Activated CD4-positive, alpha-beta T cell treated with anti-CD3 and anti-CD28 coated beads, Interleukin-2, amount 10 ng/mL, durations not matched to agents 7 days and 5 days (primary cell): ENCODE results near the gene YDJC. TPM values are rescaled to one million over a fixed set of nuclear protein-coding genes. Genes with fewer than 3 reads are reported as not detected.
A peak's percentile ranks its signal among the peaks of the same experiment; 100 is the strongest.
"Not testable (repeated sequence)": the region's sequence is repeated elsewhere in the genome, so short reads cannot be mapped to it uniquely, and the experiment has no call there.

Source experiments
- CTCF ChIA-PET: fragments of 350-600 bp; sonication (Branson Sonifier 250); formaldehyde crosslinking; loops from one replicate; lab custom pipeline; 2021; ENCODE audit warnings: antibody characterized with exemption; lab: Charles Lee
- POLR2A ChIA-PET: fragments of 350-600 bp; sonication (Branson Sonifier 250); formaldehyde crosslinking; loops from one replicate; lab custom pipeline; 2021; ENCODE audit warnings: antibody characterized with exemption; lab: Charles Lee
- DNase-seq: peaks from one replicate; pipeline ENCODE4 v3.0.0-alpha.2; 2020
- H3K27ac Mint-ChIP-seq: one replicate; pipeline ENCODE4 v1.8.0; 2021; ENCODE audit warnings: mild to moderate bottlenecking, moderate library complexity, mixed read lengths
- H3K27me3 Mint-ChIP-seq: one replicate; pipeline ENCODE4 v1.8.0; 2021; ENCODE audit warnings: mixed read lengths
- H3K36me3 Mint-ChIP-seq: one replicate; pipeline ENCODE4 v1.8.0; 2021; ENCODE audit warnings: low read depth, mixed read lengths
- H3K4me1 Mint-ChIP-seq: one replicate; pipeline ENCODE4 v1.8.0; 2021; ENCODE audit warnings: mixed read lengths
- H3K4me3 Mint-ChIP-seq: one replicate; pipeline ENCODE4 v1.8.0; 2021; ENCODE audit warnings: mild to moderate bottlenecking, moderate library complexity, mixed read lengths
- H3K9me3 Mint-ChIP-seq: one replicate; pipeline ENCODE4 v1.8.0; 2021; ENCODE audit warnings: mixed read lengths
- total RNA-seq, 2 experiments: library from RNA; stranded (reverse); gene quantifications; one replicate each; pipeline ENCODE4 v1.2.3, GENCODE V29; 2021

YDJC gene
- total RNA-seq: 10 to 100 TPM; 30.3 to 39.9 TPM

DNA sequence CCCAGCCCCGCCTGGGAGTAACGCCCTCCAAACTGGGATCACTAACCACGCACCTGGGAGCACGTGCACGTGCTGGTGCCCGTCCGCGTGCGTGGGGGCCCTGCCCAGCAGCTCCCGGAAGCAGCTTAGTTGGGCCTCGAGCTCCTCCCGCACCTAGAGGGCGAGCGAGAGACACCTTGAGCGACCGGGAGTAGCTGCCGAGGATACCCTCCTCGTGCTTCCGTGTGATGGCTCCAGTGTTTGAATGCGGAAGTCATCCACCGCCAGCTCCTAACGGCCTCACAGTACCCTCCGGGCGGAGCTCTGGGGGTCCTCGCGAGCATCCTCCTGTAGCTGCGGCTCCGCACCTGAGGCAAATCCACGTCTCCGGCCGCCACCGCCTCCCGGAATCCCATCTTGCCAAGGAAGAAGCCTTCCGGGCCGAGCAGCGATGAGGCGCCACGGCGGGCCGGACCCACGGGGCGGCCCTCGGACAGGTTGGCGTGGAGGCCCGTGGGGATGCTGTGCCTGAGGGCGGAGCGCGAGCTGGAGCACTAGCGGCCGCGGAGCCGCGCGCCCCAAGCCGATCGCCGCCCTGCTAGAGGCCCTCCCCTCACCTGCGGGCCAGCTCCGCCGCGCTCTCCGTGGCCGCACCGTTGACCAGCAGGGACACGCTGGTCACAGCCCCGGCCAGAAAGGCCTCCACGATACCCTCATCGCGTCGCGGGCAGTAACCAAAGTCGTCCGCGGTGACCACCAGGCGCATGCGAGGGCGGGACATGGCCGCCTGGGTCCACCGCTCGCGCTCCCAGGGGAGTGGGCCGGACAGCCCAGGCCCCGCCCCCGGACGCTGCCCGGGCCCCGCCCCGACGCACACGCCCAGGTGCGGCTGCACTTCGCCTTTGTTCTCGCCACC, at the start of gene YDJC:
YDJC (minus strand) TSS at position 768 of the 895 bp plus-strand sequence; CDS start at position 760, 8 bp downstream.
- Mint-ChIP-seq H3K36me3 (peaks cover 22% of the 10 kb centered on the region), H3K27ac (peak within 1 kb of the TSS; percentile 96), H3K4me3 (peak within 1 kb of the TSS; percentile 89), H3K27me3 (no peaks in the 10 kb centered on the region), H3K9me3 (no peaks in the 10 kb centered on the region), H3K4me1 (peaks cover 42% of the 10 kb centered on the region)
- ChIA-PET CTCF (interaction anchor here (0.7 to 14.3 kb wide), 23 partner anchors 10 to 310 kb away, joined by 3 to 213 read pairs (median 4); partner anchors contain the start of genes PPIL2 and SDF2L1), POLR2A (interaction anchor here (0.5 to 1.6 kb wide), 2 partner anchors 8 to 12 kb away, joined by 3 to 9 read pairs; partner anchors contain the start of gene SDF2L1)
- DNase-seq: peak; percentile 95

GRCh38 chr22:21679383-21679782, 49.6 kb upstream of the YDJC start:
- H3K36me3 Mint-ChIP-seq: peaks cover 27% of the 10 kb centered on the region
- no peak for DNase-seq

DNA sequence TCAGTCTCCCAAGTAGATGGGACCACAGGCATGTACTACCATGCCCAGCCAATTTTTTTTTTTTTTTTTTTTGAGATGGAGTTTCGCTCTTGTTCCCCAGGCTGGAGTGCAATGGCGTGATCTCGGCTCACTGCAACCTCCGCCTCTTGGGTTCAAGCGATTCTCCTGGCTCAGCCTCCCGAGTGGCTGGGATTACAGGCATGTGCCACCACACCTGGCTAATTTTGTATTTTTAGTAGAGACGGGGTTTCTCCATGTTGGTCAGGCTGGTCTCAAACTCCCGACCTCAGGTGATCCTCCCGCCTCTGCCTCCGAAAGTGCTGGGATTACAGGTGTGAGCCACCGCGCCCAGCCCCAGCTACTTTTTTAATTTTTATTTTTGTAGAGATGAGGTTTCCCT, 49.0 kb upstream of the YDJC start:
- CTCF ChIA-PET, H3K27me3 Mint-ChIP-seq, H3K9me3 Mint-ChIP-seq, DNase-seq, H3K4me1 Mint-ChIP-seq, H3K27ac Mint-ChIP-seq, POLR2A ChIA-PET, H3K4me3 Mint-ChIP-seq: not testable (repeated sequence)
- H3K36me3 Mint-ChIP-seq: peaks cover 30% of the 10 kb centered on the region

More at GRCh38 chr22:21679383-21679782, 49.6 kb upstream of the YDJC start:
- POLR2A ChIA-PET: no interaction called here
- Mint-ChIP-seq H3K27me3 (no peaks in the 10 kb centered on the region), H3K9me3 (no peaks in the 10 kb centered on the region), H3K4me1 (peaks cover 2% of the 10 kb centered on the region), H3K27ac (no peak overlapping the region), H3K4me3 (no peak overlapping the region)
- CTCF ChIA-PET: no interaction called here

DNA sequence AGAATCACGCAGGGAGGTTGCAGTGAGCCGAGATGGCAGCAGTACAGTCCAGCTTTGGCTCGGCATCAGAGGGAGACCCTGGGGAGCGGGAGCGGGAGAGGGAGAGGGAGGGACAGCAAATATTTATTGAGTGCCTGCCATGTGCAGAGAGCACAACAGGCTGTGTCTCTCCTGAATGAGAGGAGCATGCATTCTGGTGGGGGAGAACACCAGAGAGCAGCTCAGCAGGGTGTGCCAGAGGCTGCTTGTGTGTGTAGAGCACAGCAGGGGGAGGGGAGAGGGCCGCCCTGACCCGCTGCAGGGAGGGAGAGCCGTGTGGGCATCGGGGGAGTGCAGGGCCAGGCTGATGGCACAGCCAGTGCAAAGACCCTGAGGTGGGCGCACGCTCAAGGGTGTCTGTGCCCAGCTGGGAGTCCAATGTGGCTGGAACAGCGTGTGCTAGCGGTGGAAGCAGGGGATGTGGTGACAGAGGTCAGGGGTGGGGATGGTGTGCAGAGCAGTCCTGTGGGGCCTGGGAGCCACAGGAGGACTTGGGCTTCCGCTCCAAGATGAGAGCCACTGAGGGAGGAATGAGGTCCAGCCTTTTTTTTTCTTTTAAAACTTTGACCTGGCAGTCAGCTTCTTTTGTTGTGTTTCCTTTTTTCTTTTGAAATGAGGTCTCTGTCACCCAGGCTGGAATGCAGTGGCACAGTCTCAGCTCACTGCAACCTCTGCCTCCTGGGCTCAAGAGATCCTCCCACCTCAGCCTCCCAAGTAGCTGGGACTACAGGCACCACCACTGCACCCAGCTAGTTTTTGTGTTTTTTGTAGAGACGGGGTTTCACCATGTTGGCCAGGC, 48.0 kb upstream of the YDJC start:
- Mint-ChIP-seq H3K36me3 (peaks cover 33% of the 10 kb centered on the region), H3K4me1 (peaks cover 2% of the 10 kb centered on the region)

GRCh38 chr22:21674638-21675245, 44.9 kb upstream of the YDJC start:
- H3K27ac Mint-ChIP-seq: no peak overlapping the region
- H3K9me3 Mint-ChIP-seq: no peaks in the 10 kb centered on the region
- H3K36me3 Mint-ChIP-seq: peaks cover 52% of the 10 kb centered on the region
- ChIA-PET POLR2A (no interaction called here), CTCF (interaction anchor here (1.1 kb wide), 1 partner anchor 19 kb away, joined by 4 read pairs; no protein-coding TSS in a partner anchor)
- no peak for DNase-seq
- H3K27me3 Mint-ChIP-seq: no peaks in the 10 kb centered on the region
- H3K4me3 Mint-ChIP-seq: no peak overlapping the region
- H3K4me1 Mint-ChIP-seq: peaks cover 4% of the 10 kb centered on the region

More for the DNA sequence above, 48.0 kb upstream of the YDJC start:
- POLR2A ChIA-PET: no interaction called here
- no peak overlapping the region for H3K4me3 Mint-ChIP-seq
- CTCF ChIA-PET: no interaction called here
- no peak for DNase-seq
- no peaks in the 10 kb centered on the region for H3K9me3 Mint-ChIP-seq
- H3K27ac Mint-ChIP-seq: peak overlapping the region; percentile 13
- no peaks in the 10 kb centered on the region for H3K27me3 Mint-ChIP-seq

- Mint-ChIP-seq H3K4me1 (peaks cover 8% of the 10 kb centered on the region), H3K27ac (no peak overlapping the region), H3K9me3 (no peaks in the 10 kb centered on the region)
These were observed 43.9 kb upstream of the YDJC start for GRCh38 chr22:21673534-21674321.

DNA sequence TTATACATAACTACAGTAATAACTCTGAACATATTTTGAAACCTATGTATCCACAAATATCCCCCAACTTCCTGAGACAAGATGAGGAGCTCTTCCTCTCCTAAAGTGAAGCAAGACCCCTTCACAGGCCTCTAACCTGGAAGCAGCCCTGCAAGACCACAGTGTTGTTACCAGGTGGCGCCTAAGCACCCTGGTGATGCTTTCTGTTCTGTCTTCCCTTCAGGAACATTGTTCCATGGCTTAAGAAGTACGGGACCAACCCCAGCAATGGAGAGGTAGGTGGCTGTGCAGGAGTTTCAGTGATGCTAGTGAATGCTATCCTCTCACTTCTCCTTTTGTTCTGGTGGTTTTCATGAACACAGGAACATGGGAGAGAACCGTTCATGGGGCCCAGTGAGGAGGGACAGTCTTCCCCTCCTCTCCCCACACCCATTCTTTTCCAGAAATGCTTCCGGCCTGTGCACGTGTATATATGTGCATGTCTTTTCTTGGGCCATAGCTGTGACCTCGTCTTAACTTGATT, 42.3 kb upstream of the YDJC start:
- Mint-ChIP-seq H3K4me3 (no peak overlapping the region), H3K4me1 (peaks cover 16% of the 10 kb centered on the region), H3K27ac (no peak overlapping the region), H3K9me3 (no peaks in the 10 kb centered on the region), H3K27me3 (no peaks in the 10 kb centered on the region), H3K36me3 (peaks cover 51% of the 10 kb centered on the region)
- CTCF ChIA-PET: interaction anchor here (1.0 kb wide), 1 partner anchor 20 kb away, joined by 3 read pairs; no protein-coding TSS in a partner anchor
- no peak for DNase-seq
- POLR2A ChIA-PET: no interaction called here

More at GRCh38 chr22:21673534-21674321, 43.9 kb upstream of the YDJC start:
- H3K4me3 Mint-ChIP-seq: no peak overlapping the region
- peaks cover 52% of the 10 kb centered on the region for H3K36me3 Mint-ChIP-seq
- CTCF ChIA-PET: no interaction called here
- POLR2A ChIA-PET: no interaction called here
- no peak for DNase-seq
- H3K27me3 Mint-ChIP-seq: no peaks in the 10 kb centered on the region

DNA sequence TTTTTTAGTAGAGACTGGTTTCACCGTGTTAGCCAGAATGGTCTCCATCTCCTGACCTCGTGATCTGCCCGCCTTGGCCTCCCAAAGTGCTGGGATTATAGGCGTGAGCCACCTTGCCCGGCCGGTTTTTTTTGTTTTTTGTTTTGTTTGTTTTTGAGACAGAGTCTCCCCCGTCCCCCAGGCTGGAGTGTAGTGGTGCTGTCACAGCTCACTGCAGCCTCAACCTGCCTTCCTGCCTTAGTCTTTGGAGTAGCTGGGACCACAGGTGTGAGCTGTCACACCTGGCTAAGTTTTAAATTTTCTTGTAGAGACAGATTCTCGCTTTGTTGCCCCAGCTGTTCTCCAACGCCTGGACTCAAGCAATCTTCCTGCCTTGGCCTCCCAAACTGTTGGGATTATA, 39.2 kb upstream of the YDJC start:
- Mint-ChIP-seq H3K36me3 (peaks cover 27% of the 10 kb centered on the region), H3K4me1 (peaks cover 29% of the 10 kb centered on the region), H3K4me3 (no peak overlapping the region), H3K9me3 (no peaks in the 10 kb centered on the region), H3K27me3 (no peaks in the 10 kb centered on the region), H3K27ac (no peak overlapping the region)
- POLR2A ChIA-PET: interaction anchor here (0.7 kb wide), 1 partner anchor 269 kb away, joined by 5 read pairs; no protein-coding TSS in a partner anchor
- CTCF ChIA-PET: no interaction called here
- DNase-seq: no peak

- Mint-ChIP-seq H3K9me3 (no peaks in the 10 kb centered on the region), H3K27ac (peak overlapping the region; percentile 90), H3K27me3 (no peaks in the 10 kb centered on the region), H3K36me3 (peaks cover 15% of the 10 kb centered on the region), H3K4me1 (peaks cover 30% of the 10 kb centered on the region), H3K4me3 (peak overlapping the region; percentile 98)
- ChIA-PET CTCF (interaction anchor here (1.0 to 2.9 kb wide), 2 partner anchors 21 to 37 kb away, joined by 3 to 11 read pairs; partner anchors contain the start of gene YDJC), POLR2A (no interaction called here)
- no peak for DNase-seq
These were observed 37.0 kb upstream of the YDJC start for GRCh38 chr22:21666786-21667185.

DNA sequence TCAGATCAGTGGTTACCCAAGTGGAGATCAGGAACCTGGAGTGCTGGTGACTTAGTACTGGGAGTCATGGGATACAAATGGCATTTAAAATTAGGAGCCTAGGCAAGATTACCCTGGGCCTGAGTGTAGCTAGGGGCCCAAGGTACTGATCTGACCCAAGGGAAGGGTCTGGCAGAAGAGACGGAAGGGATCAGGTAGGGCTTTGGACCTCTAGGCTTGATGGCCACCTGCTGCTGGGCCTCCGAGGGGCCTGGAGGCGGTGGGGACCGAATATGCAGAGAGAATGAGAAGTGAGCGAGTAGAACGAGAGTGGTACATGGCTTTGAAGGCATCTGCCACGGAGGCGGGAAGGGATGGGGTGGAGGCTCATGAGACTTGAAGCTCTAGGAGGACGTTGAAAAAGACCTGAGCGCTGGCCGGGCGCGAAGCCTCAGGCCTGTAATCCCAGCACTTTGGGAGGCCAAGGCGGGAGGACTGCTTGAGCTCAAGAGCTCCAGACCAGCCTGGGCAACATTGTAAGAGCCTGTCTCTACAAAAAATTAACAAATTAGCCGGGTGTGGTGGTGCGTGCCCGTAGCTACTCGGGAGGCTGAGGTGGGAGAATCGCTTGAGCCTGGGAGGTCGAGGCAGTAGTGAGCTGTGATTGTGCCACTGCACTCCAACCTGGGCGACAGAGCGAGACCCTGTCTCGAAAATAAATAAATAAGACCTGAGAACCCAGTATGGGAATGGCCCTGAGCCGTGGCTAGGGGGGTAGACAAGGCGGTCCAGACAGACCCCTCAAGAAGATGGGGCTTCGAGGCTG, 35.4 kb upstream of the YDJC start:
- POLR2A ChIA-PET: interaction anchor here (0.5 kb wide), 1 partner anchor 17 kb away, joined by 3 read pairs; no protein-coding TSS in a partner anchor
- no peak for DNase-seq
- CTCF ChIA-PET: interaction anchor here (1.3 to 2.9 kb wide), 3 partner anchors 22 to 69 kb away, joined by 3 to 11 read pairs (median 6); partner anchors contain the start of gene YDJC
- no peaks in the 10 kb centered on the region for H3K27me3 Mint-ChIP-seq
- peak overlapping the region; percentile 98 for H3K4me3 Mint-ChIP-seq
- peaks cover 28% of the 10 kb centered on the region for H3K4me1 Mint-ChIP-seq
- H3K27ac Mint-ChIP-seq: peak overlapping the region; percentile 90
- H3K36me3 Mint-ChIP-seq: peaks cover 4% of the 10 kb centered on the region
- H3K9me3 Mint-ChIP-seq: no peaks in the 10 kb centered on the region

DNA sequence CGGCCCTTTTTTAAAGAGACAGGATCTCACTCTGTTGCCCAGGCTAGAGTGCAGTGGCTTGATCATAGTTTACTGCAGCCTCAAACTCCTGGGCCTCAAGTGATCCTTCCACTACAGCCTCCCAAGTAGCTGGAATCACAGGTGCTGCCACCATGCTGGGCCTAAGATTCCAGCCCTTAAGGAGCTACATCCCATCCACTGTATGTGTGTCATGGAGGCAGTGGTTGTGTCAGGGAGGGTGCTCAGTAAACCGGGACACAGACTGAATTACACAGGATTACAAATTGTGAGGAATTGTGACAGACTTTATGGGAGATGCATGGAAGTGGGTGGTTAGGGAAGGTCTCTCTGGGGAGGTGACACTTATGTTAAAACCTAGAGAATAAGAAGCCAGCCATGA, 33.9 kb upstream of the YDJC start:
- Mint-ChIP-seq H3K9me3 (no peaks in the 10 kb centered on the region), H3K4me1 (peaks cover 24% of the 10 kb centered on the region), H3K4me3 (no peak overlapping the region), H3K27me3 (no peaks in the 10 kb centered on the region), H3K27ac (peak overlapping the region; percentile 20), H3K36me3 (peaks cover 2% of the 10 kb centered on the region)
- DNase-seq: no peak
- CTCF ChIA-PET: interaction anchor here (0.6 to 2.9 kb wide), 2 partner anchors 15 to 34 kb away, joined by 3 to 11 read pairs; partner anchors contain the start of gene YDJC
- POLR2A ChIA-PET: no interaction called here
